Endothelial cell (in vitro differentiated cells): Measurements from ENCODE around the gene TRPM2. TPM values are rescaled to one million over a fixed set of nuclear protein-coding genes. Genes with fewer than 3 reads are reported as not detected.

Experiments used
- DNase-seq: peaks from one replicate; pipeline ENCODE4 v3.0.0; 2021; ENCODE audit warnings: low spot score
- H3K27ac Mint-ChIP-seq: one replicate; pipeline ENCODE4 v1.8.0; 2021; ENCODE audit warnings: mixed read lengths, inconsistent platforms; ENCODE audit not compliant: unreplicated experiment
- H3K27me3 Mint-ChIP-seq: one replicate; pipeline ENCODE4 v1.8.0; 2021; ENCODE audit warnings: mild to moderate bottlenecking, moderate library complexity, mixed read lengths, inconsistent platforms; ENCODE audit not compliant: unreplicated experiment
- H3K36me3 Mint-ChIP-seq: one replicate; pipeline ENCODE4 v1.8.0; 2021; ENCODE audit warnings: mild to moderate bottlenecking, low read depth, mixed read lengths, inconsistent platforms; ENCODE audit not compliant: unreplicated experiment
- H3K4me1 Mint-ChIP-seq: one replicate; pipeline ENCODE4 v1.8.0; 2021; ENCODE audit warnings: mild to moderate bottlenecking, mixed read lengths, inconsistent platforms; ENCODE audit not compliant: unreplicated experiment
- H3K4me3 Mint-ChIP-seq: one replicate; pipeline ENCODE4 v1.8.0; 2021; ENCODE audit warnings: mild to moderate bottlenecking, mixed read lengths, inconsistent platforms; ENCODE audit not compliant: unreplicated experiment
- H3K9me3 Mint-ChIP-seq: one replicate; pipeline ENCODE4 v1.8.0; 2021; ENCODE audit warnings: mixed read lengths, inconsistent platforms; ENCODE audit not compliant: unreplicated experiment
- total RNA-seq: library from RNA; stranded (reverse); fragmentation: NEBNext Ultra II Directional; extraction: Animal tissue kit (Norgen Biotek cat#: 25700); gene quantifications from one replicate; pipeline ENCODE4 v1.2.1, GENCODE V29; 2021; ENCODE audit not compliant: unreplicated experiment
- TF ChIP-seq, protein P1 (sequence below): fragments of 200-600 bp; sonication (generic); IDR thresholded peaks from one replicate; pipeline ENCODE4 v1.5.0; 2021; ENCODE audit warnings: antibody characterized with exemption; ENCODE audit not compliant: unreplicated experiment

Gene TRPM2
- total RNA-seq, 1 donor from 2014 or later = 0.15 TPM

- Mint-ChIP-seq H3K36me3 (peaks cover 8% of the 10 kb centered on the region), H3K27me3 (peaks cover 1% of the 10 kb centered on the region), H3K9me3 (peaks cover 5% of the 10 kb centered on the region), H3K27ac (no peak overlapping the region), H3K4me1 (no peaks in the 10 kb centered on the region), H3K4me3 (no peak overlapping the region)
- DNase-seq = no peak
- TF ChIP-seq, protein P1, sequence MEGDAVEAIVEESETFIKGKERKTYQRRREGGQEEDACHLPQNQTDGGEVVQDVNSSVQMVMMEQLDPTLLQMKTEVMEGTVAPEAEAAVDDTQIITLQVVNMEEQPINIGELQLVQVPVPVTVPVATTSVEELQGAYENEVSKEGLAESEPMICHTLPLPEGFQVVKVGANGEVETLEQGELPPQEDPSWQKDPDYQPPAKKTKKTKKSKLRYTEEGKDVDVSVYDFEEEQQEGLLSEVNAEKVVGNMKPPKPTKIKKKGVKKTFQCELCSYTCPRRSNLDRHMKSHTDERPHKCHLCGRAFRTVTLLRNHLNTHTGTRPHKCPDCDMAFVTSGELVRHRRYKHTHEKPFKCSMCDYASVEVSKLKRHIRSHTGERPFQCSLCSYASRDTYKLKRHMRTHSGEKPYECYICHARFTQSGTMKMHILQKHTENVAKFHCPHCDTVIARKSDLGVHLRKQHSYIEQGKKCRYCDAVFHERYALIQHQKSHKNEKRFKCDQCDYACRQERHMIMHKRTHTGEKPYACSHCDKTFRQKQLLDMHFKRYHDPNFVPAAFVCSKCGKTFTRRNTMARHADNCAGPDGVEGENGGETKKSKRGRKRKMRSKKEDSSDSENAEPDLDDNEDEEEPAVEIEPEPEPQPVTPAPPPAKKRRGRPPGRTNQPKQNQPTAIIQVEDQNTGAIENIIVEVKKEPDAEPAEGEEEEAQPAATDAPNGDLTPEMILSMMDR = no peak
These were observed 64.9 kb downstream of the TRPM2 start for GRCh38 chr21:44418108-44418875.

DNA sequence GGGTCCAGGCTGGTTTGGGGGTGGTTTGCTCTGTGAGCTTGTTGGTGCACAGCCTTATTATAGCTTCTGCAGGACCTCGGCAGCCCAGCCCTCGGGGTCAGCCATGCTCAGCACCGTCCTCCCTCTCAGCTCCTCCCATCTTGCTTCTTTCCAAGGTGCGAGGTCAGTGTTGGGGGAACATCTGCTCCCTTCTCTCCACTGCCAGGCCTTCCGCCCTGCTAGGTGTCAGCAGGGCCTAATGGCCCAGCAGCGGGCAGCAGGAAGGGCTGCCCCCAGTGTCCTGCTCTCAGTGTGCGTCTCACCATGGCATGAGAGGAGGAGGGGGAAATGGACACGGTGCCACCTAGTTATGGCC lies 65.4 kb downstream of the TRPM2 start:
- H3K27ac Mint-ChIP-seq = no peak overlapping the region
- peaks cover 1% of the 10 kb centered on the region for H3K27me3 Mint-ChIP-seq
- H3K4me3 Mint-ChIP-seq = no peak overlapping the region
- TF ChIP-seq, protein P1 = no peak
- H3K36me3 Mint-ChIP-seq = peaks cover 8% of the 10 kb centered on the region
- no peaks in the 10 kb centered on the region for H3K4me1 Mint-ChIP-seq
- no peak for DNase-seq
- H3K9me3 Mint-ChIP-seq = peaks cover 5% of the 10 kb centered on the region

DNA sequence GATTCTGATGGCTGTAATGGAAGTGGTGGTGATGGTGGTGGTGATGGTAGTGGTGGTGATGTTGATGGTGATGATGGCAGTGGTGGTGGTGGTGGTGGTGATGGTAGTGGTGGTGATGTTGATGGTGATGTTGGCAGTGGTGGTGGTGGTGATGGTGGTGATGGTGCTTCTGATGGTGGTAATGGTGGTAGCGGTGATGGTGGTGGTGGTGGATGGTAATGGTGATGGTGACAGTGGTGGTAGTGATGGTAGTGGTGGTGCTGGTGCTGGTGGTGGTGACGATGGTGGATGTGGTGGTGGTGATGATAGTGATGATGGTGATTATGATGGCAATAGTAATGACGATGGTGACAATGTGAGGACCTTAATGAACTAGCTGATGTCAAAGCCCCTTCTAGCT lies 66.3 kb downstream of the TRPM2 start:
- no peak for DNase-seq
- H3K36me3 Mint-ChIP-seq = peaks cover 8% of the 10 kb centered on the region
- no peak overlapping the region for H3K27ac Mint-ChIP-seq
- TF ChIP-seq, protein P1 = no peak
- peak overlapping the region; percentile 2 for H3K4me3 Mint-ChIP-seq
- no peaks in the 10 kb centered on the region for H3K4me1 Mint-ChIP-seq
- H3K27me3 Mint-ChIP-seq = peaks cover 1% of the 10 kb centered on the region
- peaks cover 5% of the 10 kb centered on the region for H3K9me3 Mint-ChIP-seq

GRCh38 chr21:44420416-44421205 lies 67.2 kb downstream of the TRPM2 start:
- DNase-seq = no peak
- Mint-ChIP-seq H3K4me3 (no peak overlapping the region), H3K36me3 (peaks cover 8% of the 10 kb centered on the region), H3K4me1 (no peaks in the 10 kb centered on the region), H3K9me3 (peaks cover 5% of the 10 kb centered on the region), H3K27ac (no peak overlapping the region), H3K27me3 (peaks cover 1% of the 10 kb centered on the region)
- TF ChIP-seq, protein P1 = no peak
